ENCODE measurements around the gene METRN. TPM values are rescaled to one million over a fixed set of nuclear protein-coding genes. Genes with fewer than 3 reads are reported as not detected.
"Not testable (repeated sequence)": the region's sequence is repeated elsewhere in the genome, so short reads cannot be mapped to it uniquely, and the experiment has no call there.

METRN gene
- total RNA-seq, 2 donors from 2014 or later: 28.9 to 58.9 TPM

DNA sequence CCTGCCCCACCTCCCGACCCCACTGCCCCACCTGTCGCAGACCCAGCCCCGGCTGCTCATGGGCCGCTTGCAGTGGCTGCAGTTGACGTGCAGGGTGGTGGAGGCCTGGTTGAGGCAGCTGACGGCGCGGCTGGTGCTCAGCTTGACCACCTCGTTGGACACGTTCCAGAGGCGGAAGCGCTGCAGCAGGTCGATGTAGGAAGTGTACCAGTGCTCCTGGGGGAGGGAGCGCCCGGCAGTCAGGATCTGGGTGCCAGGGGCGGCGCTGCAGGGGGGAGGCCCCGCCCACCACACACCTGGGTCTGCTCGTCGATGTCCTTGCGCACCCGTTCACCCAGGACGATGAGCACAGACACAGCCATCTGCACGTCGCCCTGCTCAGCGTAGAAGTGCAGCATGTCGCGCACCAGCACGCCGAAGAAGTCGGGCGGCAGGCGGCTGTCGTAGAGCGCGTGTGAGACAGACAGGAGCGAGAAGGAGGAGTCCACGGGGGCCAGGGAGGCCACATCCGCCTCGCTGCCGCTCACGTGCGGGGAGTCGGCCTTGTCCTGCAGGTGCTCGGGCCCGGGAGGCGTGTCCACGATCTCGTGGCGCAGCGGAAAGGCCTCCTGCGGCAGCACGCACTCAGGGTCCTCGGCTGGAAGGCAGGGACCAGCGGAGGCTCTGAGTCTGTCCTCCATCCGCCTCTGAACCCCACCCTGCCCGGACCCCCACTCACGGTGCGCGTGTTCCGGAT is 29.8 kb upstream of the METRN start:
- Histone ChIP-seq H3K27me3 (replicated peaks; ENCODE audit: insufficient read depth) (no peaks in the 10 kb centered on the region), H3K4me1 (ENCODE audit: control insufficient read depth in 1 of 2, low read depth in 2 of 2) (peaks cover 39 to 57% of the 10 kb centered on the region in 2 donors), H3K27ac (no peak overlapping the region), H3K9me3 (no peaks in the 10 kb centered on the region), H3K36me3 (peaks cover 25% of the 10 kb centered on the region), H3K4me3 (peak overlapping the region; percentile 87)
- DNase-seq (ENCODE audit: low spot score): no peak
- TF ChIP-seq, protein P1, sequence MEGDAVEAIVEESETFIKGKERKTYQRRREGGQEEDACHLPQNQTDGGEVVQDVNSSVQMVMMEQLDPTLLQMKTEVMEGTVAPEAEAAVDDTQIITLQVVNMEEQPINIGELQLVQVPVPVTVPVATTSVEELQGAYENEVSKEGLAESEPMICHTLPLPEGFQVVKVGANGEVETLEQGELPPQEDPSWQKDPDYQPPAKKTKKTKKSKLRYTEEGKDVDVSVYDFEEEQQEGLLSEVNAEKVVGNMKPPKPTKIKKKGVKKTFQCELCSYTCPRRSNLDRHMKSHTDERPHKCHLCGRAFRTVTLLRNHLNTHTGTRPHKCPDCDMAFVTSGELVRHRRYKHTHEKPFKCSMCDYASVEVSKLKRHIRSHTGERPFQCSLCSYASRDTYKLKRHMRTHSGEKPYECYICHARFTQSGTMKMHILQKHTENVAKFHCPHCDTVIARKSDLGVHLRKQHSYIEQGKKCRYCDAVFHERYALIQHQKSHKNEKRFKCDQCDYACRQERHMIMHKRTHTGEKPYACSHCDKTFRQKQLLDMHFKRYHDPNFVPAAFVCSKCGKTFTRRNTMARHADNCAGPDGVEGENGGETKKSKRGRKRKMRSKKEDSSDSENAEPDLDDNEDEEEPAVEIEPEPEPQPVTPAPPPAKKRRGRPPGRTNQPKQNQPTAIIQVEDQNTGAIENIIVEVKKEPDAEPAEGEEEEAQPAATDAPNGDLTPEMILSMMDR (IDR thresholded peaks at IDR 0.05): no peak
- ATAC-seq (ENCODE audit: insufficient number of reproducible peaks, low FRiP score, low read depth): no peak

DNA sequence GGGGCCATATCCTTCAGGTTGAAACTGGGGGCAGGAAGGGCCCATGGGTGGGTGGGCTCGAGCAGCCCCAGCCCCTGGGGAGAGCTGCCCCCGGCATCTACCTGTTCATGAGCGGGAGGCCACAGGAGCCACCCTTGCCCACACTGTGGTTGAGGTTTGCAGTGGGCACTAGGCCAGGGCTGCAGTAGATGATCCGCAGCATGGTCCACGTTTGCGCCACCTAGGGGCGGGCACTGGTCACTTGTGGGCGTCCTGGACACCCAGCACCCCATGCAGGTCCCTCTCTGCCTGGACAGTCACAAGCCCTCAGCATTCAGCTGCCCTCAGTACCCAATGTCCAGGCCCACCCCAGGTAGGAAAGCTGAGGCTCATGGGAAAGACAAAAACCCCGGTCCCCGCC is 29.0 kb upstream of the METRN start:
- H3K27me3 ChIP-seq (replicated peaks; ENCODE audit: insufficient read depth): no peaks in the 10 kb centered on the region
- H3K4me3 ChIP-seq: no peak overlapping the region
- no peak overlapping the region for H3K27ac ChIP-seq
- no peak for DNase-seq (ENCODE audit: low spot score)
- TF ChIP-seq, protein P1 (IDR thresholded peaks at IDR 0.05): no peak
- H3K4me1 ChIP-seq (ENCODE audit: control insufficient read depth in 1 of 2, low read depth in 2 of 2): peaks cover 41 to 57% of the 10 kb centered on the region in 2 donors
- no peak for ATAC-seq (ENCODE audit: insufficient number of reproducible peaks, low FRiP score, low read depth)
- peaks cover 25% of the 10 kb centered on the region for H3K36me3 ChIP-seq
- H3K9me3 ChIP-seq: no peaks in the 10 kb centered on the region

DNA sequence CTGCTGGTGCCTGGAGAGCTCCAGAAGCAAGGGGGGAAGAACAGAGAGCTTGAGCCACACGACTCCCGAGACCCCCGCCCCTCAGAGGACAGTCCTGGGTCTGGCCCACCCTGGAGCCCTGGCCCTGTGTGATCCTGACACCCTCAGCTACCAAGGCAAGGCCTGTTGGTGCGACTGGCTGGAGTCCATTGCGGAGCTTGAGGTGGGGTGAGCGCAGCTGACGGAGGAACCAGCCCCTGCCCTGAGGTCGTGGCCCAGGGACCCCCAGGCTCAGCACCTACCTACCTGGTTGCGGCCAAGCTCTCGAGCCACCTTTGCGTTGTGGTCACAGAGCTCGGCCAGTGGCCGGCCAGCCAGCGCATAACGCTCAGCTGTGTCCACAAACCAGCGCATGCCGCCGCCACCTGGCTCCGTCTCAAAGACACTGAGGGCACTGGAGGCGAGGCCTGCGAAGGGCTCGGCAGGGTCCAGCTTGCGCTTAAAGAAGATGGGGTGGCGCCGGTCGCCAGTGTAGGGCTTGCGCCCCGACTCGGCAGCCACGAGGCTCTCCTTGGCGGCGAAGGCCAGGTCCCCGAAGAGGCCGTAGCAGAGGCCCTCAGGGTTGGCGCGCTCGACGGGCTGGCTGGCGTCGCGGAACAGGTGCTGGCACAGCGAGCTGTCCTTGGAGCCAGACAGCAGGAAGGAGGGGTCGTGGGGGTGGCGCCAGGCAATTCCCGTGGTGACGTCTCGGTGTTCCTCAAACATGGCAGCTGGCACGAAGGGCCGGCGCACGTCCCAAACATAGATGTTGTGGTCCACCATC is 28.3 kb upstream of the METRN start:
- TF ChIP-seq, protein P1 (IDR thresholded peaks at IDR 0.05): no peak
- DNase-seq (ENCODE audit: low spot score): no peak
- H3K27ac ChIP-seq: no peak overlapping the region

DNA sequence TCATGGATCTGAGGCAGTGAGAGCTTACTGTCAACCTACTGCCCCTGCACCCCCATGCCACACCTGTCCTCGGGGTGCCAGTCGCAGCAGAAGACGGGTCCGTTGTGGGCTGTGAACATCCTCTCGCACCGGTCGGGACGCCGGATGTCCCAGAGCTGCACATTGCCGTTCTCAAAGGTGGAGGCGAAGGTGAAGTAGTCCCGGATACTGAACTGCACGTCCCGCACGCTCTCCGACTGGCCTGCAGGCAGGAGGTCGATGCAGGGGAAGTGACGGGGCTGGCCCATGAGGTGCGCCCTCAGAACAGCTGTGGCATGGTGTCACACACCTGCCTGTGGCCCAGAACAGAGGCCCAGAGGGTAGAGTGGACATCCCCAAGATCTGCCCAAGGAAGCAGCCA is 27.4 kb upstream of the METRN start:
- H3K9me3 ChIP-seq: no peaks in the 10 kb centered on the region
- TF ChIP-seq, protein P1 (IDR thresholded peaks at IDR 0.05): no peak
- H3K36me3 ChIP-seq: peaks cover 14% of the 10 kb centered on the region
- no peak overlapping the region for H3K4me3 ChIP-seq
- H3K4me1 ChIP-seq (ENCODE audit: control insufficient read depth in 1 of 2, low read depth in 2 of 2): peaks cover 29 to 42% of the 10 kb centered on the region in 2 donors
- no peak overlapping the region for H3K27ac ChIP-seq
- DNase-seq (ENCODE audit: low spot score) (no peak), ATAC-seq (ENCODE audit: insufficient number of reproducible peaks, low FRiP score, low read depth) (no peak)
- H3K27me3 ChIP-seq (replicated peaks; ENCODE audit: insufficient read depth): no peaks in the 10 kb centered on the region

More for the DNA sequence above, 28.3 kb upstream of the METRN start:
- H3K9me3 ChIP-seq: no peaks in the 10 kb centered on the region
- ATAC-seq (ENCODE audit: insufficient number of reproducible peaks, low FRiP score, low read depth): no peak
- peaks cover 34 to 50% of the 10 kb centered on the region in 2 donors for H3K4me1 ChIP-seq (ENCODE audit: control insufficient read depth in 1 of 2, low read depth in 2 of 2)
- H3K27me3 ChIP-seq (replicated peaks; ENCODE audit: insufficient read depth): no peaks in the 10 kb centered on the region
- peaks cover 22% of the 10 kb centered on the region for H3K36me3 ChIP-seq
- H3K4me3 ChIP-seq: no peak overlapping the region

DNA sequence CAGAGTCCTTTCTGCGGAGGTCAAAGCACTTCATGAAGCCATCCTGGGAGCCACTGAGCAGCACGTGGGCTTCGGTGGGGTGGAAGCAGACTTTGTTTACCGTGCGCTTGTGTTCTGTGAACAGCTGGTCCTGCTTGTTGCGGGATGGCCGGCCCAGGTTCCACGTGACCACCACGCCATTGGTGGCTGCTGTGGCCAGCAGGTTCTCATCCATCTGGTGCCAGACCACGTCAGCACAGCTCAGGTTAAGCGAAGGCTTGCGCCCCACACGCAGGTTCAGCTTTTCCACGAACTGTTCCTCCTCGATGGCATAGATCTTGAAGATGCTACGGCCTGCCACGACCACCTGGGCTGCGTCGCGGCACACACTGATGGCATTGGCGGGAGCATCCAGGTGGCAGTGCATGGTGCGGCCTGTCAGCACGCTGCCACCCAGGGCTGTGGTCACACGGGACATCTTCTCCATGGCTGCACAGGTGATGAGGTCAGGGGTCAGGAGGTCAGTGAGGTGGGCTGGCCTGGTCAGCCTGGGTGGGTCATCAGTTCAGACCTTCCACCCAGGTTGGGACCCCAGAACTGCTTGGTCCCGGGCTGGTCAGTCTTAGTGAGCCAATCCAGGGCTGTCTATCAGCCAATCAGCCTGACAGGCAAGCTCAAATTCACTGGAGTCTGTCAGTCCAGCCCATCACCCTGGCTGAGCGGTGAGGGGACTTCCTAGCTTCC is 25.6 kb upstream of the METRN start:
- DNase-seq (ENCODE audit: low spot score): no peak
- H3K27ac ChIP-seq: peak overlapping the region; percentile 76 to 85
- TF ChIP-seq, protein P1 (IDR thresholded peaks at IDR 0.05): no peak
- H3K36me3 ChIP-seq: peaks cover 6% of the 10 kb centered on the region
- peak overlapping the region; percentile 100 for H3K4me3 ChIP-seq
- no peak for ATAC-seq (ENCODE audit: insufficient number of reproducible peaks, low FRiP score, low read depth)
- no peaks in the 10 kb centered on the region for H3K9me3 ChIP-seq
- H3K27me3 ChIP-seq (replicated peaks; ENCODE audit: insufficient read depth): peaks cover 2% of the 10 kb centered on the region
- H3K4me1 ChIP-seq (ENCODE audit: control insufficient read depth in 1 of 2, low read depth in 2 of 2): peaks cover 24 to 35% of the 10 kb centered on the region in 2 donors

DNA sequence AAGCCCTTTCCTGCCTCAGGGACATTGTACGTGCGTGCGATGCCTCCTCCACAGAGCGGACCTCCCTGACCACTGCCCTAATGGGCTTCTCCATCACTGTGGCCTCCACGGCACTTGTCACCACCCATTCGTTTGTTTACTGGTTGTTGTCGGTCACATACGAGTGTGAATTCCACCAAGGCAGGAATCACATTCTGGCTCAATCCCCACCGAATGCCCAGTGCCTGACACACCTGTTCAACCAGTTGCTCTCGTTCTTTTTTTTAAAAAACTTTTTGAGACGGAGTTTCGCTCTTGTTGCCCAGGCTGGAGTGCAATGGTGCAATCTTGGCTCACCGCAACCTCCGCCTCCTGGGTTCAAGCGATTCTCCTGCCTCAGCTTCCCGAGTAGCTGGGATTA is 23.7 kb upstream of the METRN start:
- not testable (repeated sequence) for H3K36me3 ChIP-seq; H3K4me3 ChIP-seq; H3K27me3 ChIP-seq (replicated peaks; ENCODE audit: insufficient read depth); DNase-seq (ENCODE audit: low spot score); H3K9me3 ChIP-seq; H3K27ac ChIP-seq; ATAC-seq (ENCODE audit: insufficient number of reproducible peaks, low FRiP score, low read depth)
- H3K4me1 ChIP-seq (ENCODE audit: control insufficient read depth in 1 of 2, low read depth in 2 of 2): peaks cover 18 to 28% of the 10 kb centered on the region in 2 donors
